HG02981 (cell line): Measurements from ENCODE around the gene SLC10A7.

Source experiments
- ATAC-seq: cut with Tn5 transposase; IDR thresholded peaks from one replicate; pipeline ENCODE4 v1.9.1; 2021; ENCODE audit warnings: mild to moderate bottlenecking, moderate library complexity; ENCODE audit not compliant: unreplicated experiment

Gene SLC10A7

GRCh38 chr4:146442801-146443200 lies 78.9 kb downstream of the SLC10A7 start:
- ATAC-seq = no peak

DNA sequence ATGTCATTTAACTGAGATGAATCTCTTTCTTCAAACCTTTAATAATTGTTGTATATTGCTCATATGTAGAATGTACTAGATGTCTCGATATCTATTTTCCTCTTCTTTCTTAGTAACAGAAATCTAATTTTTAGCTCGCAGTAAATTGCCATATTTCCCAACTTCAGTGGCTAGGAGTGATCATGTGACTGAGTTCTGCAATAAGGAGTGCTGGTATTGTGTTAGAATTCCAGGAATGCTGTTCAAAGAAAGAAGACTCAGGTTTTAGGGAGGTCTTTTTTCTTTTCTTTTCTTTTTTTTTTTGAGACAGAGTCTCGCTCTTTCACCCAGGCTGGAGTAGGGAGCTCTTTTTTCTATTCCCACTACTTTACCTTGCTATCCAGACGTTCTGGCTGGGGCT lies 81.7 kb downstream of the SLC10A7 start:
- no peak for ATAC-seq

GRCh38 chr4:146439437-146439836 lies 82.3 kb downstream of the SLC10A7 start:
- ATAC-seq = no peak

- no peak for ATAC-seq
Observed at GRCh38 chr4:146437778-146438177, 84.0 kb downstream of the SLC10A7 start.

GRCh38 chr4:146436423-146437162 lies 85.1 kb downstream of the SLC10A7 start:
- ATAC-seq = no peak

GRCh38 chr4:146435962-146436361 lies 85.8 kb downstream of the SLC10A7 start:
- no peak for ATAC-seq

DNA sequence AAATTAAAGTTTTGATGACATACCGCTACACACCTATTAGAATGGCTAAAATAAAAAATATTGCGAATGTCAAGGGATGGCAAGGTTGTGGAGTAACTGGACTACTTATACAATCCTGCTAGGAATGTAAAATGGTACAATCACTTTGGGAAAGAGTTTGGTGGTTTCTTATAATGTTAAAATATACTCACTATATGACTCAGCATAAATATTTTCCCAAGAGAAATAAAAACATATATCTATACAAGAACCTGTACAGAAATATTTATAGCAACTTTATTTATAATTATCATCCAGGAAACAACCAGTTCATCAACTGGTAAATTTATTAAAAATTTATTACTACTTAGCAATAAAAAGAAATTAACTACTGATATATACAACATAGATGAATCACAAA lies 89.7 kb downstream of the SLC10A7 start:
- no peak for ATAC-seq

DNA sequence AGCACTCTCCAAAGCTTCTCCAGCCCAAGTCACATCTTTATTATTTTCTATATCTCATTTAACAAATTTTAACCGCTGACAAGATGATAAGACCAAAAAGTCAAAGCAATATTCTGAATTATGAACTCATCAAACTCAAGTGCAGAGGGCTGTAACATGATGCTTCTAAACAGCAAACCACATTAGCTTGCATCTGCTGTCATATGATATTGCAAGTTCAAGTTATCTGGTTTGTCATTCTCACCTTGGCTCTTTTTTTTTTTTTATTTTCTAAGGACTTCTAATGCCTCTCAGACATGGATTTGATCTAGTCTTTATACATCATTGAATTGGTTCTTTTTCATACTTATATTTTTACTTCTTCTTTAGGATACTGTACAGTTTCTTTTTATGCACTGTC lies 93.4 kb downstream of the SLC10A7 start:
- no peak for ATAC-seq

GRCh38 chr4:146417822-146418221 lies 103.9 kb downstream of the SLC10A7 start:
- no peak for ATAC-seq

- ATAC-seq = no peak
Observed at GRCh38 chr4:146415829-146416228, 105.9 kb downstream of the SLC10A7 start.

GRCh38 chr4:146407669-146408084 lies 114.1 kb downstream of the SLC10A7 start:
- no peak for ATAC-seq

- no peak for ATAC-seq
Observed at GRCh38 chr4:146407257-146407656, 114.5 kb downstream of the SLC10A7 start.

DNA sequence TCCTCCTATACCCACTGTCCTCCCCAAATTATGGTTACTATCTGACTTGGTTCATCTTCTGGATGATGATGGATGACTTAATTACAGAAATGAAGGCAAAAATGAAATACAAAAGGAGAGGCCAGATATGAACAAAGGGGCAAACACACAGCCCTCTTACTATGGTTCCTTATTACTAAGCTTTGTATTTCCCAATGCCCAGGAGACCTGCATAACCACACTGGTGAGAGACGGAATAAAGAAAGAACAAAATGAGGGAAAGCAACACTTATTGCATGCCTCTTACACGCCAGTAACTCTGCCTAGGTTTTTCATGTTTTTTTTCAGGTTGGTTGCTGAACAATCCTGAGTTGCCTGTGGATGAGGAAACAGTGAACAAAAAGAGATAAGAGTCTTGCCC lies 120.5 kb downstream of the SLC10A7 start:
- ATAC-seq = no peak

DNA sequence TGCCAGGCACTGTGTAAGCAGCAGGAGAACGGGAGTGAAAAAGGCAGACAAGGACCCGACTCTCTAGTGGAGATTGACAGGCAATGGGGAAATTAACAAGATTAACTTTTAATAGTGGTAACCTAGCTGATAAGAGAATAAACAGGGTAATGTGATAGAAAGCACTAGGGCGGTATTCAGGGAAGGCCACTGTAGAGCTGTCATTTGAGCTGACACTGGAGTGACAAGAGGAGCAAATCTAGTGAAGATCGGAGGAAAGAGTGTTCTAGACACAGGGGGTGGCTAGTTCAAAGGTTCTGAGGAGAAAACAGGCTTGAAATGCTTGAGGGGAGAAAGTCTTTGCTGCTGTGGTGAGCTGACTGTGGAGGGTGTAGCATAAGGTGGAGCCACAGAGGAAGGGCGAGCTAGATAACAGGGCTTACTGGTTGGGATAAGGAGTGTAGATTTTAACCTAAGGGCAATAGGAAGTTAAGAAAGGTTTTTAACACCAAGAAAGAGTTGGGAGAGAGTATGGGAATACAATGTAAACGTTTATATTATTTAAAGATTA lies 122.8 kb downstream of the SLC10A7 start:
- ATAC-seq = no peak

DNA sequence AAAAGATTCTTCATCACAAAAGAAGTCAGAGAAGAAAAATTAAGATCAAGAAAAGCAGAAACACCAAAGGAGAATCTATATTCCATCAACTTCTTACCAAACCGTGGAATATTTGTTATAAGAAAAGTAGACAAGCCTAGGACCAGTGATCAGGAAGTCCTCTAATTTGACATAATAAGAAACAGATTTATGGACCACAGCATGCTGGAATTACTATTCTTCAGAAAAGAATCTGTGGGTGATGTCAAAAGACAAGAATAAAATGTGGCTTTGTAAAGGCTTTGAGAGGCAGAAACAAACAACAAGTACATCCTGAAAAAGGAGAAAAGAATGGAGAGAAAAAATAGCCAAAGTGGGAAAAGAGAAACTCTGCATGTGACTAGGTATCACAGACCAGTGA lies 123.3 kb downstream of the SLC10A7 start:
- no peak for ATAC-seq

DNA sequence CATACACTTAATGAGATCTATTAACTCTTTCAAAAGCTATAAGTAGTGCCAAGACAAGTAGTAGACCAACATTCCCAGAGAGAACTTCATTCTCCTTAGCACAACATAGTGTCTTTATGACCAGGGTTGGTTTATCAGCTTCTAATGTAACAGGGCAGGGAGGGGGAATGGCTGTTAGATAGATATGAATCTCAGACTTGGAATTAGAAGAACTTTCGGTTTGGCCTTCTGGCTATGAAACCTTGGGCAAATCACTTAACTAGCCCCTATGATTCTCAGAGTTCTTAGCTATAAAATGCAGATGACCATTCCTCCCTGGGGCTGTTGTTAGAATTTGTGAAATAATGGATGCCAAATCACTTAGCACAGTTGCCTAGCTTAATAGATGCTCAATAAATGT lies 132.2 kb downstream of the SLC10A7 start:
- ATAC-seq = no peak

DNA sequence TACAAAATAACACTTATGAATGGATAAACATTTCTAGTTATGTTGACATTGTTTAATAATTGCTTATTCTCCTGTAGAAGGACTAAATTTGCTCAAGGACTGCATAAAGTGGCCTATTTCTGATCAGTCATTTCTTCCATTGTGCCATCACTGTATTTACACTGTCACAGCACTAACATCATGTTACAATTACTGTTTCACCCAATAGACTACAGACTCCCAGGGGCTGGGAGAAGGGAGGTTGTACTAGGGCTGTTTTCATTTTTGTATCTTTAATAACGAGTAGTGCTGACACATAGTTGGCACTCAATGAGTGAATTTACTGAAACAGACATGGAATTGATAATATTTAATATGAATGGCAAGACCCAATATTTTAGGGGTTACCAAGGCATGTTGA lies 139.5 kb downstream of the SLC10A7 start:
- ATAC-seq = no peak

DNA sequence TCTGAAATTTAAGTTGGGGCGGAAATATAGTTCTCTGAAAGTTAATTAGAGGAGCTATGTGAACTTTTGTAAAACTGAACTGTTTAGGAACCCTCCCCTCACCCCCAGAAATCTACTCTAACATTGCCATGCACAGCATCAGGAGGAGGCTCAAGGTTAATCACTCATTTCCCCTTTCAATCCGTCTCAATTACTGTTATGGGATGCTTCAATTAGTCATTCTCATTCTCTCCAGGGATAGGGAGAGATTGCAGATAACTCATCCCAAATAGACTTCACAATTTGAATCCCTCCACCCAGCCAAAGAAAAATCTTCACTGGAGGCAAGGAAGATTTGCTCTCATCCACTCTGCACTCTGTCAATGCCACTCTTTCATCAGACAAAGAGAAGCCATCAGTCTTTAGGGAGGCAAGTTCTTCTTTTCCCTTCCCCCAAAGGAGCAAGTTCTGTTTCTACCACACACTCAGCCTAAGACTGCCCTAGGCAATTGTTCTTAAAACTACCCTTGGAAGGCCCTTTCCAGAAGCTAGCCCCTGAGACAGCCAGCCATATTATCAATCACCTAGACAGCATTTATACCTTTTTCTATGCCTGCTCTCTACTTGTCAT lies 140.4 kb downstream of the SLC10A7 start:
- ATAC-seq = no peak

DNA sequence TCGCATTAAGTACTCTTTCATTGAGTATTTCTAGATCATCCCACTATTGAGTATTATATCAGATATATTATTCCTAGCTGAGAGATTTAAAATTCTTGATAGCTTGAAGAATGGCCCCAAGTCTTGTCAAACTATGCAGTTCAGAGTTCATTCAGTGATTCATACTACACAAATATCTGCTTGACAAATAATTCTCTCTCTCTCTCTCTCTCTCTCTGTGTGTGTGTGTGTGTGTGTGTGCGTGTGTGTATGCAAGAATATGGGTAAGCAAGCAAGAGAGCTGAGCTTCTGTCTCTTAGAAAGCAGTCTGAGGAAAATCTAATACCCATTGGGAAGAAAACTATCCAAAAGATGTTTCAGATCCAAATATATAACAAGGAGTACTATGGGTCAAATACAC lies 142.0 kb downstream of the SLC10A7 start:
- ATAC-seq = no peak

GRCh38 chr4:146371812-146372211 lies 149.9 kb downstream of the SLC10A7 start:
- no peak for ATAC-seq

DNA sequence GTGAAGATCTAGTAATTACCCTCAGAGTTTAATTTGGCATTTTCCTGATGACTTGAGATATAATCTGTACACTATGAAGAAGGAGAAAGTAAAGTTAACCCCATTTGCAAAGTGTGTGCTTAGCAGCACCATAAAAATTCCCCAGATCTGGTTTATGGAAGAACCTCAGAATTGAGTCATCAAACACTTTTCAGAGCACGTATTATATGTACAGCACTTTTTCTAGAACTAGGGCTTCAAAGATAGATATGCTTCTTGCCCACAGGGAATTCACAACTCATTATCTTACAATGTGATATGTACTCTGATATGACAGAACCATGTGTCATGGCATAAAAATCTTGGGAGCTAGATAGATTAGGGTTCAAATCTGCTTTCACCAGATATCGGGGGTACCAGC lies 150.9 kb downstream of the SLC10A7 start:
- no peak for ATAC-seq

- no peak for ATAC-seq
Observed at GRCh38 chr4:146369446-146369845, 152.3 kb downstream of the SLC10A7 start.
